ENCODE results near the gene GPX1.
"Not testable (repeated sequence)": the region's sequence is repeated elsewhere in the genome, so short reads cannot be mapped to it uniquely, and the experiment has no call there.

The GPX1 gene

DNA sequence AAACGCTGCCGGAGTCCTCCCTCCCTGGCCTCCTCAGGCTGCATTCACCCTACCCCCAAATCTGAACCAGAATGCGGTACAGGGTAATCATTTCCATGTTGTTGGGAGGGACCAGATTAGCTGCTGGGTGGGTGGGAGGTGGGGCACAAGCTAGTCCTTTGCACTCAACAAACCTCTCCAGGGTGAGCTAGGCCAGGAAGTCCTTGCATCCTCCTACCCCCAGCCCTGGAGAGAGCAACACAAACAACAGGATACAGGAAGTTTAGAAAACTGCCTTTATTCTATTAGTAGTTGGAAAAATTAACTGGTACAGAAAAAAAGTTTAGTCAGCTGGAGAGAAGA lies 702 bp upstream of the GPX1 start:
- Histone ChIP-seq H3K36me3 (ENCODE audit: control insufficient read depth in 1 of 2, insufficient read depth in 2 of 2, low read length in 2 of 2) (peaks cover 48 to 49% of the 10 kb centered on the region in 2 experiments), H3K18ac (ENCODE audit: low read length) (peak overlapping the region; percentile 94), H3K9ac (ENCODE audit: low read length) (peak overlapping the region; percentile 18), H2BK120ac (ENCODE audit: insufficient read depth, low read length, poor library complexity) (peak overlapping the region; percentile 96), H3K9me3 (ENCODE audit: insufficient read depth, low read depth, low read length) (peaks cover 2% of the 10 kb centered on the region), H4K91ac (ENCODE audit: low read depth, low read length) (peak overlapping the region; percentile 95), H3K79me2 (ENCODE audit: control insufficient read depth, insufficient read depth, low read length, poor library complexity) (peaks cover 10% of the 10 kb centered on the region), H4K8ac (ENCODE audit: low read depth, low read length) (peak overlapping the region; percentile 96), H2AFZ (ENCODE audit: insufficient read depth, low read length, poor library complexity) (peak overlapping the region; percentile 74), H4K12ac (ENCODE audit: low read depth, low read length) (peak overlapping the region; percentile 90), H3K4me1 (ENCODE audit: control insufficient read depth in 1 of 2, insufficient read depth in 2 of 2, low read length in 2 of 2) (peaks cover 10 to 13% of the 10 kb centered on the region in 2 experiments), H2BK12ac (ENCODE audit: low read length) (peak overlapping the region; percentile 67), H3K79me1 (ENCODE audit: low read length) (peaks cover 13% of the 10 kb centered on the region), H3K4me2 (ENCODE audit: low read length) (peak overlapping the region; percentile 58), H2AK5ac (ENCODE audit: low read length) (peak overlapping the region; percentile 90), H3K14ac (ENCODE audit: low read length) (peak overlapping the region; percentile 95), H3K23ac (ENCODE audit: low read length) (no peak overlapping the region), H3K4me3 (ENCODE audit: low read depth, low read length) (no peak overlapping the region), H3K4ac (ENCODE audit: low read depth, low read length) (peak overlapping the region; percentile 93), H3K27ac (ENCODE audit: low read depth, low read length) (peak overlapping the region; percentile 98), H3K27me3 (ENCODE audit: insufficient read depth, low read length) (no peaks in the 10 kb centered on the region), H2BK5ac (ENCODE audit: low read depth, low read length, poor library complexity) (peak overlapping the region; percentile 92)
- no CpG with 5 or more reads among the region's 3 CpGs for WGBS (ENCODE audit: extremely low coverage, insufficient coverage, insufficient read length)
- DNase-seq = no peak

GRCh38 chr3:49357443-49358216 lies 523 bp downstream of the GPX1 start:
- Histone ChIP-seq H3K4me3 (ENCODE audit: low read depth, low read length) (peak overlapping the region; percentile 73), H3K4me1 (ENCODE audit: control insufficient read depth in 1 of 2, insufficient read depth in 2 of 2, low read length in 2 of 2) (peaks cover 8 to 10% of the 10 kb centered on the region in 2 experiments), H3K18ac (ENCODE audit: low read length) (peak overlapping the region; percentile 63), H3K4ac (ENCODE audit: low read depth, low read length) (peak overlapping the region; percentile 90), H2BK5ac (ENCODE audit: low read depth, low read length, poor library complexity) (peak overlapping the region; percentile 70), H3K14ac (ENCODE audit: low read length) (peak overlapping the region; percentile 82), H4K8ac (ENCODE audit: low read depth, low read length) (peak overlapping the region; percentile 51), H3K4me2 (ENCODE audit: low read length) (peak overlapping the region; percentile 58), H2BK120ac (ENCODE audit: insufficient read depth, low read length, poor library complexity) (peak overlapping the region; percentile 48), H3K36me3 (ENCODE audit: control insufficient read depth in 1 of 2, insufficient read depth in 2 of 2, low read length in 2 of 2) (peaks cover 38 to 40% of the 10 kb centered on the region in 2 experiments), H2AK5ac (ENCODE audit: low read length) (peak overlapping the region; percentile 27), H3K9ac (ENCODE audit: low read length) (peak overlapping the region; percentile 43), H4K12ac (ENCODE audit: low read depth, low read length) (peak overlapping the region; percentile 49), H4K91ac (ENCODE audit: low read depth, low read length) (peak overlapping the region; percentile 71), H3K79me1 (ENCODE audit: low read length) (peaks cover 13% of the 10 kb centered on the region), H2AFZ (ENCODE audit: insufficient read depth, low read length, poor library complexity) (peak overlapping the region; percentile 26), H3K27ac (ENCODE audit: low read depth, low read length) (peak overlapping the region; percentile 55)
- not testable (repeated sequence) for H3K9me3 ChIP-seq (ENCODE audit: insufficient read depth, low read depth, low read length); H2BK12ac ChIP-seq (ENCODE audit: low read length); H3K79me2 ChIP-seq (ENCODE audit: control insufficient read depth, insufficient read depth, low read length, poor library complexity); H3K23ac ChIP-seq (ENCODE audit: low read length); H3K27me3 ChIP-seq (ENCODE audit: insufficient read depth, low read length)
- WGBS (ENCODE audit: extremely low coverage, insufficient coverage, insufficient read length) = no CpG with 5 or more reads among the region's 63 CpGs
- peak; percentile 79 to 92 for DNase-seq

- not testable (repeated sequence) for H2AK5ac ChIP-seq (ENCODE audit: low read length); DNase-seq; H3K9ac ChIP-seq (ENCODE audit: low read length); H3K27me3 ChIP-seq (ENCODE audit: insufficient read depth, low read length); H2BK12ac ChIP-seq (ENCODE audit: low read length); H3K18ac ChIP-seq (ENCODE audit: low read length); H3K9me3 ChIP-seq (ENCODE audit: insufficient read depth, low read depth, low read length); H3K79me2 ChIP-seq (ENCODE audit: control insufficient read depth, insufficient read depth, low read length, poor library complexity); H4K12ac ChIP-seq (ENCODE audit: low read depth, low read length); H4K8ac ChIP-seq (ENCODE audit: low read depth, low read length); H3K27ac ChIP-seq (ENCODE audit: low read depth, low read length); H2BK5ac ChIP-seq (ENCODE audit: low read depth, low read length, poor library complexity); H2BK120ac ChIP-seq (ENCODE audit: insufficient read depth, low read length, poor library complexity); H3K4me3 ChIP-seq (ENCODE audit: low read depth, low read length); H4K91ac ChIP-seq (ENCODE audit: low read depth, low read length); H3K14ac ChIP-seq (ENCODE audit: low read length); H2AFZ ChIP-seq (ENCODE audit: insufficient read depth, low read length, poor library complexity); H3K23ac ChIP-seq (ENCODE audit: low read length)
- no CpG with 5 or more reads among the region's 10 CpGs for WGBS (ENCODE audit: extremely low coverage, insufficient coverage, insufficient read length)
- Histone ChIP-seq H3K4me1 (ENCODE audit: control insufficient read depth in 1 of 2, insufficient read depth in 2 of 2, low read length in 2 of 2) (peaks cover 8 to 10% of the 10 kb centered on the region in 2 experiments), H3K4ac (ENCODE audit: low read depth, low read length) (peak overlapping the region; percentile 72), H3K4me2 (ENCODE audit: low read length) (peak overlapping the region; percentile 58), H3K79me1 (ENCODE audit: low read length) (peaks cover 13% of the 10 kb centered on the region), H3K36me3 (ENCODE audit: control insufficient read depth in 1 of 2, insufficient read depth in 2 of 2, low read length in 2 of 2) (peaks cover 34 to 37% of the 10 kb centered on the region in 2 experiments)
These were observed 1.1 kb downstream of the GPX1 start for GRCh38 chr3:49357095-49357442.

DNA sequence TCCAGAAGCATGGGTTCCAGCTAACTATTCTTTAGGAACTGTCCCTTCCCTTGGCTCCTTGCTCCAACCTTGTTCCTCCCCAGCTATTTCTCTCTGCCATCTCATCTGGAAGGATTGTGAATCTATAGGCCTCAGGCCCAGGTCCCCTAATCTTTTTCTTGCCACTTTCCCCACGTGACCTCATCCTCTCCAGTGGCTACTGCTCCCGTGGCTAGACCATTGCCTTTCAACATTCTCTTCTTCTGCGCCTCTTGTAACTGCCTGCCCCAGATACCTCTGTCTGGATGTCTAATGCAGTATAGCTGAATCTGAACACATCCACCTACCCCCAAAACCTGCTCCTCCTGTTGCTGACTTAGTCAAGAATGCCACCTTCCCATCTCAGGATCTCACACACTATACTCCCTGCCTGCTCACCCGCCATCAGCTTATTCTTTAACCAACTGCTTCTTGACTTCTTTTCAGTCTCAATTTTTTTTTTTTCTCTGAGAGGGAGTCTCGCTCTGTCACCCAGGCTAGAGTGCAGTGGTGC lies 5.2 kb downstream of the GPX1 start:
- peaks cover 4% of the 10 kb centered on the region for H3K79me1 ChIP-seq (ENCODE audit: low read length)
- no peak overlapping the region for H2AFZ ChIP-seq (ENCODE audit: insufficient read depth, low read length, poor library complexity)
- no peak overlapping the region for H3K4me2 ChIP-seq (ENCODE audit: low read length)
- H4K8ac ChIP-seq (ENCODE audit: low read depth, low read length) = no peak overlapping the region
- H3K79me2 ChIP-seq (ENCODE audit: control insufficient read depth, insufficient read depth, low read length, poor library complexity) = peaks cover 4% of the 10 kb centered on the region
- no peak overlapping the region for H3K18ac ChIP-seq (ENCODE audit: low read length)
- H3K23ac ChIP-seq (ENCODE audit: low read length) = no peak overlapping the region
- no peak overlapping the region for H4K12ac ChIP-seq (ENCODE audit: low read depth, low read length)
- H3K4me3 ChIP-seq (ENCODE audit: low read depth, low read length) = no peak overlapping the region
- H2BK12ac ChIP-seq (ENCODE audit: low read length) = no peak overlapping the region
- no peaks in the 10 kb centered on the region for H3K27me3 ChIP-seq (ENCODE audit: insufficient read depth, low read length)
- H3K9me3 ChIP-seq (ENCODE audit: insufficient read depth, low read depth, low read length) = peaks cover 2% of the 10 kb centered on the region
- H3K4me1 ChIP-seq (ENCODE audit: control insufficient read depth in 1 of 2, insufficient read depth in 2 of 2, low read length in 2 of 2) = peaks cover 0 to 7% of the 10 kb centered on the region in 2 experiments
- peaks cover 10 to 13% of the 10 kb centered on the region in 2 experiments for H3K36me3 ChIP-seq (ENCODE audit: control insufficient read depth in 1 of 2, insufficient read depth in 2 of 2, low read length in 2 of 2)
- H3K4ac ChIP-seq (ENCODE audit: low read depth, low read length) = no peak overlapping the region
- H2AK5ac ChIP-seq (ENCODE audit: low read length) = no peak overlapping the region
- H2BK5ac ChIP-seq (ENCODE audit: low read depth, low read length, poor library complexity) = no peak overlapping the region
- no peak overlapping the region for H4K91ac ChIP-seq (ENCODE audit: low read depth, low read length)
- no peak overlapping the region for H3K9ac ChIP-seq (ENCODE audit: low read length)
- no peak overlapping the region for H3K14ac ChIP-seq (ENCODE audit: low read length)
- H2BK120ac ChIP-seq (ENCODE audit: insufficient read depth, low read length, poor library complexity) = no peak overlapping the region
- DNase-seq = no peak
- WGBS (ENCODE audit: extremely low coverage, insufficient coverage, insufficient read length) = no CpG with 5 or more reads among the region's 5 CpGs
- H3K27ac ChIP-seq (ENCODE audit: low read depth, low read length) = no peak overlapping the region
